ENCODE data around the gene IRX2. TPM values are rescaled to one million over a fixed set of nuclear protein-coding genes. Genes with fewer than 3 reads are reported as not detected.

The IRX2 gene
- total RNA-seq, 1 donor from 2014 or later: 6.7 TPM

GRCh38 chr5:2697041-2697440, 54.4 kb downstream of the IRX2 start:
- H3K4me1 Mint-ChIP-seq (ENCODE audit: low read depth, unreplicated experiment): peaks cover 3% of the 10 kb centered on the region
- Histone ChIP-seq H4K20me1 (ENCODE audit: insufficient read depth, low read length) (no peaks in the 10 kb centered on the region), H3K9me3 (ENCODE audit: insufficient read depth, low read depth, low read length) (peaks cover 3% of the 10 kb centered on the region), H3K4me2 (ENCODE audit: low read length) (no peak overlapping the region), H3K27me3 (ENCODE audit: insufficient read depth, low read length) (no peaks in the 10 kb centered on the region), H3K79me2 (ENCODE audit: insufficient read depth, low read length) (no peaks in the 10 kb centered on the region), H3K36me3 (ENCODE audit: insufficient read depth, low read length) (no peaks in the 10 kb centered on the region), H3K27ac (ENCODE audit: low read depth, low read length) (no peak overlapping the region), H3K4me1 (ENCODE audit: insufficient read depth, low read length) (peaks cover 4% of the 10 kb centered on the region), H3K4me3 (ENCODE audit: insufficient read depth, low read depth, low read length) (no peak overlapping the region), H3K9ac (ENCODE audit: low read length) (no peak overlapping the region), H2AFZ (ENCODE audit: low read depth, low read length) (no peak overlapping the region)
- H3K9me3 Mint-ChIP-seq (ENCODE audit: unreplicated experiment): peaks cover 2% of the 10 kb centered on the region
- H3K27ac Mint-ChIP-seq (ENCODE audit: unreplicated experiment): no peak overlapping the region
- no peaks in the 10 kb centered on the region for H3K36me3 Mint-ChIP-seq (ENCODE audit: low read depth, unreplicated experiment)
- TF ChIP-seq CTCF (IDR thresholded peaks at IDR 0.05; ENCODE audit: insufficient read depth, low read depth, low read length): no peak
- TF ChIP-seq EZH2 (IDR thresholded peaks at IDR 0.05; ENCODE audit: insufficient read depth, low read length): no peak
- DNase-seq (ENCODE audit: low read depth) (no peak), FAIRE-seq (no peak)
- H3K27me3 Mint-ChIP-seq (ENCODE audit: low read depth, unreplicated experiment): peaks cover 32% of the 10 kb centered on the region
- H3K4me3 Mint-ChIP-seq (ENCODE audit: unreplicated experiment): no peak overlapping the region

Data from astrocyte (in vitro differentiated cells and primary cell).